ENCODE measurements around the gene MALRD1. TPM values are rescaled to one million over a fixed set of nuclear protein-coding genes. Genes with fewer than 3 reads are reported as not detected.

MALRD1 gene
- total RNA-seq, 1 experiment from 2014 or later: not detected

- no peak for DNase-seq
- Histone ChIP-seq H3K4me1 (no peaks in the 10 kb centered on the region), H3K36me3 (no peaks in the 10 kb centered on the region), H3K27ac (no peak overlapping the region), H3K9me3 (replicated peaks) (no peaks in the 10 kb centered on the region), H3K4me3 (no peak overlapping the region), H3K27me3 (no peaks in the 10 kb centered on the region)
Measured at GRCh38 chr10:19426034-19426433, 377.4 kb downstream of the MALRD1 start.

GRCh38 chr10:19431622-19432351 is 383.2 kb downstream of the MALRD1 start:
- no peaks in the 10 kb centered on the region for H3K9me3 ChIP-seq (replicated peaks)
- no peaks in the 10 kb centered on the region for H3K4me1 ChIP-seq
- no peaks in the 10 kb centered on the region for H3K27me3 ChIP-seq
- no peak overlapping the region for H3K4me3 ChIP-seq
- H3K36me3 ChIP-seq: no peaks in the 10 kb centered on the region
- no peak for DNase-seq
- no peak overlapping the region for H3K27ac ChIP-seq

DNA sequence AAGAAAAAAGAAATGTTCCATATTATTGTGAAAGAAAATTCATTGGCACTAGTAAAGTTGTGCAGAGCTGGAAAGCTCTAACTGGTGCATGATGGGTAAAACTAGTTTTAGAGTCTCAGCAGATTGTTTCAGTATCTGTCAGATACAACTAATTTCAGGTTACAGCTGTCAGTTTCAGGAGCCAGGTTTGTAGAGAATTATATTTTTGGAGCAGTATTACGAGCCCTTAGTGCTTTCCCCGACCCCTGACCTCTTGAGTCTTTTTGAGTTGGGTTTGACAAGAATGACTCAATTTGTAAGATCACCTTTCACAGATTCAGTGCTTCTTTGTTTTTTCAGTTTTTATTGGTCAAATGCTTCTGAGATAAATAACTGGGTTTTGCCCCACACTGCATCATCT is 401.3 kb downstream of the MALRD1 start:
- DNase-seq: no peak
- Histone ChIP-seq H3K4me3 (no peak overlapping the region), H3K4me1 (no peaks in the 10 kb centered on the region), H3K27ac (no peak overlapping the region), H3K36me3 (no peaks in the 10 kb centered on the region), H3K9me3 (replicated peaks) (no peaks in the 10 kb centered on the region), H3K27me3 (no peaks in the 10 kb centered on the region)

DNA sequence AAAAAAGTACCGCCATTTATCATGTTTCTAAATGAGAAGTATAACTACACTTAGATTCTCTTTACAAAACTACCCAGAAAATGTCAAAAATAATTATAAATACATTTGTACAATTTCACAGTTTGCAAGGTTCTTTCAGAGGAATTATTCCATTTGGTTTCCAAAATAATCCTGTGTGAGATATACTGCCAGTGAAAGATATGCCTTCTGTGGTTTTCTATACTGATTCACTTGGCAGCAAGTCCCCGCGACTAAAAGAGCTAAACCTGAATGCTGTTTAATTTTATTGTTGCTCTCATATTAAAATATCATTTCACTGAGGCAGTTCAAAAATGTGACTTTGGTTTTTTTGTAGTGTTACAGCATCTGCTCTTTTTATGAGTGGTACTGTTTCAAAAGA is 402.8 kb downstream of the MALRD1 start:
- H3K4me1 ChIP-seq: no peaks in the 10 kb centered on the region
- H3K27me3 ChIP-seq: no peaks in the 10 kb centered on the region
- no peak for DNase-seq
- H3K4me3 ChIP-seq: no peak overlapping the region
- no peaks in the 10 kb centered on the region for H3K9me3 ChIP-seq (replicated peaks)
- no peak overlapping the region for H3K27ac ChIP-seq
- no peaks in the 10 kb centered on the region for H3K36me3 ChIP-seq

DNA sequence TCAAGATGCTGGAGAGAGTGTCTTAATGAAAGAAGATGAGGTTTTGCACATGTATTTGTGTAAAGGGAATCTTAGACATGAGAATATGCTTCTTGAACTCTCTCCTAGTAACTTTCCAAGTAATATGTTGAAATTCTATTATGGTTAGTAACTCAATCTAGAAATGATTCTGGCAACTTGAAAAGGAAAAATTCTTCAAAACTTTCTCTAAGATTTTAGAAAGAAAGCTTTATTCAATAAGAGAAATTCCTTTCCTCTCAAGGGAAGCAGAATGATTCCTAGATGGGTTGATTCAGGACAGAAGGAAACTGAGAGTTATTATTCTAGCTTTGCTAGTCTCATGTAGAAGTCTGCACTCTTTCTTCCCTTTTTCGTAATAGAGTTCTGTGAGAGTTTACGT is 403.3 kb downstream of the MALRD1 start:
- Histone ChIP-seq H3K4me3 (no peak overlapping the region), H3K4me1 (no peaks in the 10 kb centered on the region), H3K27me3 (no peaks in the 10 kb centered on the region), H3K27ac (no peak overlapping the region), H3K36me3 (no peaks in the 10 kb centered on the region), H3K9me3 (replicated peaks) (no peaks in the 10 kb centered on the region)
- DNase-seq: no peak

- DNase-seq: no peak
- no peak overlapping the region for H3K27ac ChIP-seq
- H3K27me3 ChIP-seq: no peaks in the 10 kb centered on the region
- H3K4me3 ChIP-seq: no peak overlapping the region
- no peaks in the 10 kb centered on the region for H3K9me3 ChIP-seq (replicated peaks)
- no peaks in the 10 kb centered on the region for H3K36me3 ChIP-seq
- no peaks in the 10 kb centered on the region for H3K4me1 ChIP-seq
Measured at GRCh38 chr10:19453967-19454366, 405.4 kb downstream of the MALRD1 start.

GRCh38 chr10:19461588-19461987 is 413.0 kb downstream of the MALRD1 start:
- H3K9me3 ChIP-seq (replicated peaks): no peaks in the 10 kb centered on the region
- no peak for DNase-seq
- H3K4me3 ChIP-seq: no peak overlapping the region
- no peak overlapping the region for H3K27ac ChIP-seq
- H3K27me3 ChIP-seq: no peaks in the 10 kb centered on the region
- no peaks in the 10 kb centered on the region for H3K4me1 ChIP-seq
- no peaks in the 10 kb centered on the region for H3K36me3 ChIP-seq

- DNase-seq: no peak
- no peaks in the 10 kb centered on the region for H3K4me1 ChIP-seq
Measured at GRCh38 chr10:19466709-19467108, 418.1 kb downstream of the MALRD1 start.

DNA sequence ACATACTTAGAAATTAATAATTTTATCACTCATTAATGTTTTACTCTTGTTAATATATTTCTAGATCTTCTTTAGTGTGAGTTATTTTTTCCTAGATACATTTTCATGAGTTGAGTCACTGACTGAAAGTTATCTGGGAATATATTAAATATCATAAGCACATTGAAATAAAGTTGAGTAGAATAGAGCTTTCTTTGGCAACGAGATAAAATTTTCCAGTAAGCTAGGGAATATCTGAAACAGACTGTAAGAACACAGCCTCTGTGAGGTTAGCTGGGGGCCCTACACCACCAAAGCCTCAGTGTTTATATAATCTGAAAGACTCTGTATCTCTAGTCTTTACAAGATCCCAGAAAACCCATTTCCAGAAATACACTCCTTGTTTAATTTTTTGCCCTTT is 419.8 kb downstream of the MALRD1 start:
- Histone ChIP-seq H3K4me3 (no peak overlapping the region), H3K27ac (no peak overlapping the region), H3K27me3 (no peaks in the 10 kb centered on the region), H3K9me3 (replicated peaks) (no peaks in the 10 kb centered on the region), H3K36me3 (no peaks in the 10 kb centered on the region), H3K4me1 (no peaks in the 10 kb centered on the region)
- DNase-seq: no peak

More at GRCh38 chr10:19466709-19467108, 418.1 kb downstream of the MALRD1 start:
- Histone ChIP-seq H3K4me3 (no peak overlapping the region), H3K36me3 (no peaks in the 10 kb centered on the region), H3K27ac (no peak overlapping the region), H3K27me3 (no peaks in the 10 kb centered on the region), H3K9me3 (replicated peaks) (no peaks in the 10 kb centered on the region)

DNA sequence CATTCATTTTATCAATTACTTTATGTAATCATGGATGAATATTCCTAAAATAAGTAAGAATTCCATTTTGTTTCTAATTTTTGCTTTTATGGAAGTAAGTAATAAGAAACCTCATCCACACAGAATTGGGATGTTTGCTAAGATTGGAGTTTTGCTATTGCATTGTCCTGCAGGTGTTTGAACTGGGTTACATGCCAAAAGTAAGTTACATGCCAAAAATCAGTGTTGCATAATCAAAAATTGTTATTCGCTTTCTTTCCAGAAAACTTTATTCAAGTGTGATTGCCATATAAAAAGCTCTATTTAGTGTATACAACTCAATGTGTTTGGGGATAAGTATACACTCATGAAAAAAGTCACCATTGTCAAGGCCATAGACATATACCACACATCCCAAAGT is 420.9 kb downstream of the MALRD1 start:
- no peaks in the 10 kb centered on the region for H3K4me1 ChIP-seq
- H3K27ac ChIP-seq: no peak overlapping the region
- DNase-seq: no peak
- H3K27me3 ChIP-seq: no peaks in the 10 kb centered on the region
- no peaks in the 10 kb centered on the region for H3K36me3 ChIP-seq
- H3K4me3 ChIP-seq: no peak overlapping the region
- no peaks in the 10 kb centered on the region for H3K9me3 ChIP-seq (replicated peaks)

GRCh38 chr10:19479854-19480253 is 431.3 kb downstream of the MALRD1 start:
- H3K36me3 ChIP-seq: no peaks in the 10 kb centered on the region
- no peaks in the 10 kb centered on the region for H3K9me3 ChIP-seq (replicated peaks)
- H3K27me3 ChIP-seq: no peaks in the 10 kb centered on the region
- no peak for DNase-seq
- H3K4me1 ChIP-seq: no peaks in the 10 kb centered on the region
- no peak overlapping the region for H3K4me3 ChIP-seq
- no peak overlapping the region for H3K27ac ChIP-seq

GRCh38 chr10:19480353-19480752 is 431.8 kb downstream of the MALRD1 start:
- no peaks in the 10 kb centered on the region for H3K9me3 ChIP-seq (replicated peaks)
- H3K27me3 ChIP-seq: no peaks in the 10 kb centered on the region
- no peak overlapping the region for H3K4me3 ChIP-seq
- H3K4me1 ChIP-seq: no peaks in the 10 kb centered on the region
- H3K27ac ChIP-seq: no peak overlapping the region
- DNase-seq: no peak
- H3K36me3 ChIP-seq: no peaks in the 10 kb centered on the region

GRCh38 chr10:19483421-19483820 is 434.8 kb downstream of the MALRD1 start:
- Histone ChIP-seq H3K9me3 (replicated peaks) (no peaks in the 10 kb centered on the region), H3K4me3 (no peak overlapping the region), H3K27me3 (no peaks in the 10 kb centered on the region), H3K4me1 (no peaks in the 10 kb centered on the region), H3K27ac (no peak overlapping the region), H3K36me3 (no peaks in the 10 kb centered on the region)
- no peak for DNase-seq

DNA sequence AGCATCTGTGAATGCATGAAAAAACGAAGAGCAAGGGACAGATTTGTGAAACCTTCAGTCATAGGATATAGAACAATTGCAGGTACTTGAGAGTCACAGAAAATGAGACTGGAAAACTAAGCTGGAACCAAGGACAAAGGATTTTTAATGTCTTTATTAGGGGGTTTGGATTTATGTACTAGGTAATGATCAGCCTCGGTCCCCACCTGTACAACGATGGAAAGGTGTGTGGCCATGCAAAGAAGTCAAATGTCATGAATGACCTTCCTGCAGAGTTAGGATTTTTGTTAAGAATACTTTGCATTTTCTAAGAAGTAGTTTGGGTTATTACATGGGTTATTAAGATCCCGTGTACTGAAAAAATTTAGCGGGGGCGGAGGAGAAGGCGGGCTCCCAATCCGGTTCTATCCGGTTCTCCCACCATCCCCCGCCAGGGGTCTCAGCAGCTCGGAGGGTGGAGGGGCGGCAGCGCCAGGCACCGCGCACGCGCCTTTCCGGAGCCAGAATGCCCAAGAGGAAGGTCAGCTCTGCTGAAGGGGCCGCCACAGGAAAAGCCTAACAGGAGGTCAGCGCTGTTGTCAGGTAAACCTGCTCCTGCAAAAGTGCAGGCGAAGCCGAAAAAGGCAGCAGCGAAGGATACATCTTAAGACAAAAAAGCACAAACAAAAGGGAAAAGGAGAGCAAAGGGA is 440.1 kb downstream of the MALRD1 start:
- Histone ChIP-seq H3K36me3 (no peaks in the 10 kb centered on the region), H3K9me3 (replicated peaks) (no peaks in the 10 kb centered on the region), H3K27me3 (no peaks in the 10 kb centered on the region), H3K4me1 (no peaks in the 10 kb centered on the region), H3K27ac (no peak overlapping the region), H3K4me3 (no peak overlapping the region)
- DNase-seq: no peak

DNA sequence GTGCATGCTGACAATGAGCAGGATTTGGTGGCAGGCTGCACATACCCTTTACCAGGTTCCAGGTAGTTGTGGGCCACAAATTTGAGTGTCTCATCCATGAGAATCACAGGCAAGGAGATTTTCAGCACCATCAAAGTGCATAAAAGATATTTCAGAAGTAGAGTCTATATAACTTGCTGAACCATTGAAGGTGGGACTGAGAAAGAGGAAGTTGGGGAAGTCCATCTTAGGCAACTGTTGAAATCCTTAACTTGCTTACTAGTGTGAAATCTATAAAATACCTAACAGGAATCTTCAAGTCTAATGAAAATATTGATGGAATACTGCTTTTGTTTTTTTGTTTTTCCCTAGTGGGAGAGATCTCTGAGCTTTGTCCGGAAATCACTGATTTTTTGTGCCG is 442.6 kb downstream of the MALRD1 start:
- Histone ChIP-seq H3K27ac (no peak overlapping the region), H3K36me3 (no peaks in the 10 kb centered on the region), H3K27me3 (no peaks in the 10 kb centered on the region), H3K4me3 (no peak overlapping the region), H3K9me3 (replicated peaks) (no peaks in the 10 kb centered on the region), H3K4me1 (no peaks in the 10 kb centered on the region)
- no peak for DNase-seq

DNA sequence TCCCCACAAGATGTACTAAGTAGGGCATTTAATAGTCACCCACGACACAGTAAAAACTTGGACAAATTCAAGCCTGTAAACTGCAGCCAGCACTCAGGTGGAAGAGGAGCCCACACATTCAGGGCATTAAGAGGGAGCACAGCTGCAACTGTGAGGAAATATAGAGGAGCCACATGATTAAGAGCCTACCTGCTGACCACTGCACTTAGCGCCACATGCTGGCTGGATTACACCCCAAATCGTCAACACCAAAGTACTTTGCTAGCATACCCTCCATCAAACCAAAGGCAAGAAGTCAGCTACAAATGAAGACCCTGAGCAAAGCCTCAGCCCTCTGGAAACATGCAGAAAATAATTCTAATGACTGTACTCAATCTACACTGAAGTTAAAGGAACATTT is 445.3 kb downstream of the MALRD1 start:
- Histone ChIP-seq H3K9me3 (replicated peaks) (no peaks in the 10 kb centered on the region), H3K36me3 (no peaks in the 10 kb centered on the region), H3K27ac (no peak overlapping the region), H3K4me1 (no peaks in the 10 kb centered on the region), H3K27me3 (no peaks in the 10 kb centered on the region), H3K4me3 (no peak overlapping the region)
- no peak for DNase-seq
